ENCODE results near the gene COMT. TPM values are rescaled to one million over a fixed set of nuclear protein-coding genes. Genes with fewer than 3 reads are reported as not detected.

COMT gene
- total and polyA plus RNA-seq, 9 of the 15 experiments (the other 6 are each of a cell fraction or from before 2014, with no cell fraction given), result 12.5 to 351 (median 155) TPM

DNA sequence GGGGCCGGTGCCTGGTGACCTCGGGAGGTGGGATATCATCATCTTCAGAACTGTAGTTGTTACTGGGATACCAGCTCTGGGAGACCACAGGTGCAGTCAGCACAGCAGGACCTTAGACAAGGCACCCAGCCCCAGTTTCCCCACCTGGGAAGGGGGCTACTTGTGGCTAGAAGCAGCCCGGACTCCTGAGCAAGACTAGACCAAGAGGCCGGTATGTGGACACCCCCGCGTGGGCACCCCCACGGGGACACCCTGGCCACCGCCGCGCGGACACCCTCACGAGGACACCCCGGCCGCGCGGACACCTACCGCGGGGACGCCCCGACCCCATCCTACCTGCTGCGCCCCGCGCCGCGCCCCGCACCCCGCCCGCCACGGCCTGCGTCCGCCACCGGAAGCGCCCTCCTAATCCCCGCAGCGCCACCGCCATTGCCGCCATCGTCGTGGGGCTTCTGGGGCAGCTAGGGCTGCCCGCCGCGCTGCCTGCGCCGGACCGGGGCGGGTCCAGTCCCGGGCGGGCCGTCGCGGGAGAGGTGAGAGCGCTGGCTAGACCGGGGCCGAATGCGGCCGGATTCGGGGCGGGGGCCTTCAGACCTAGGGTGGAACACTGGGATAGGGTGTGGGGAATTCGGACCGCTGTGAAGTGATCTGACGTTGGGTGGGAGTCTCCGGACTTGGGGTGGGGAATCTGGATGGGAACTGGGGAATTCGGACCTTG, at the start of gene COMT, which contains the start of gene TXNRD2 (continued):
- TF ChIP-seq, protein P1, sequence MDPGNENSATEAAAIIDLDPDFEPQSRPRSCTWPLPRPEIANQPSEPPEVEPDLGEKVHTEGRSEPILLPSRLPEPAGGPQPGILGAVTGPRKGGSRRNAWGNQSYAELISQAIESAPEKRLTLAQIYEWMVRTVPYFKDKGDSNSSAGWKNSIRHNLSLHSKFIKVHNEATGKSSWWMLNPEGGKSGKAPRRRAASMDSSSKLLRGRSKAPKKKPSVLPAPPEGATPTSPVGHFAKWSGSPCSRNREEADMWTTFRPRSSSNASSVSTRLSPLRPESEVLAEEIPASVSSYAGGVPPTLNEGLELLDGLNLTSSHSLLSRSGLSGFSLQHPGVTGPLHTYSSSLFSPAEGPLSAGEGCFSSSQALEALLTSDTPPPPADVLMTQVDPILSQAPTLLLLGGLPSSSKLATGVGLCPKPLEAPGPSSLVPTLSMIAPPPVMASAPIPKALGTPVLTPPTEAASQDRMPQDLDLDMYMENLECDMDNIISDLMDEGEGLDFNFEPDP (CRISPR knock-in tag; IDR thresholded peaks at IDR 0.05), result peak; percentile 78
- TF ChIP-seq ZNF785 (CRISPR knock-in tag; IDR thresholded peaks at IDR 0.05), result no peak
- TF ChIP-seq, protein P2, sequence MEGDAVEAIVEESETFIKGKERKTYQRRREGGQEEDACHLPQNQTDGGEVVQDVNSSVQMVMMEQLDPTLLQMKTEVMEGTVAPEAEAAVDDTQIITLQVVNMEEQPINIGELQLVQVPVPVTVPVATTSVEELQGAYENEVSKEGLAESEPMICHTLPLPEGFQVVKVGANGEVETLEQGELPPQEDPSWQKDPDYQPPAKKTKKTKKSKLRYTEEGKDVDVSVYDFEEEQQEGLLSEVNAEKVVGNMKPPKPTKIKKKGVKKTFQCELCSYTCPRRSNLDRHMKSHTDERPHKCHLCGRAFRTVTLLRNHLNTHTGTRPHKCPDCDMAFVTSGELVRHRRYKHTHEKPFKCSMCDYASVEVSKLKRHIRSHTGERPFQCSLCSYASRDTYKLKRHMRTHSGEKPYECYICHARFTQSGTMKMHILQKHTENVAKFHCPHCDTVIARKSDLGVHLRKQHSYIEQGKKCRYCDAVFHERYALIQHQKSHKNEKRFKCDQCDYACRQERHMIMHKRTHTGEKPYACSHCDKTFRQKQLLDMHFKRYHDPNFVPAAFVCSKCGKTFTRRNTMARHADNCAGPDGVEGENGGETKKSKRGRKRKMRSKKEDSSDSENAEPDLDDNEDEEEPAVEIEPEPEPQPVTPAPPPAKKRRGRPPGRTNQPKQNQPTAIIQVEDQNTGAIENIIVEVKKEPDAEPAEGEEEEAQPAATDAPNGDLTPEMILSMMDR (IDR thresholded peaks at IDR 0.05 in 2 of 3, conservative IDR thresholded peaks at IDR 0.05 in 1 of 3; ENCODE audit: insufficient read depth in 2 of 3, low read depth in 1 of 3, low read length in 3 of 3), result peak in 1 of 3 experiments; percentile 34; a peak in 3 of 6 replicates
- TF ChIP-seq, protein P3, sequence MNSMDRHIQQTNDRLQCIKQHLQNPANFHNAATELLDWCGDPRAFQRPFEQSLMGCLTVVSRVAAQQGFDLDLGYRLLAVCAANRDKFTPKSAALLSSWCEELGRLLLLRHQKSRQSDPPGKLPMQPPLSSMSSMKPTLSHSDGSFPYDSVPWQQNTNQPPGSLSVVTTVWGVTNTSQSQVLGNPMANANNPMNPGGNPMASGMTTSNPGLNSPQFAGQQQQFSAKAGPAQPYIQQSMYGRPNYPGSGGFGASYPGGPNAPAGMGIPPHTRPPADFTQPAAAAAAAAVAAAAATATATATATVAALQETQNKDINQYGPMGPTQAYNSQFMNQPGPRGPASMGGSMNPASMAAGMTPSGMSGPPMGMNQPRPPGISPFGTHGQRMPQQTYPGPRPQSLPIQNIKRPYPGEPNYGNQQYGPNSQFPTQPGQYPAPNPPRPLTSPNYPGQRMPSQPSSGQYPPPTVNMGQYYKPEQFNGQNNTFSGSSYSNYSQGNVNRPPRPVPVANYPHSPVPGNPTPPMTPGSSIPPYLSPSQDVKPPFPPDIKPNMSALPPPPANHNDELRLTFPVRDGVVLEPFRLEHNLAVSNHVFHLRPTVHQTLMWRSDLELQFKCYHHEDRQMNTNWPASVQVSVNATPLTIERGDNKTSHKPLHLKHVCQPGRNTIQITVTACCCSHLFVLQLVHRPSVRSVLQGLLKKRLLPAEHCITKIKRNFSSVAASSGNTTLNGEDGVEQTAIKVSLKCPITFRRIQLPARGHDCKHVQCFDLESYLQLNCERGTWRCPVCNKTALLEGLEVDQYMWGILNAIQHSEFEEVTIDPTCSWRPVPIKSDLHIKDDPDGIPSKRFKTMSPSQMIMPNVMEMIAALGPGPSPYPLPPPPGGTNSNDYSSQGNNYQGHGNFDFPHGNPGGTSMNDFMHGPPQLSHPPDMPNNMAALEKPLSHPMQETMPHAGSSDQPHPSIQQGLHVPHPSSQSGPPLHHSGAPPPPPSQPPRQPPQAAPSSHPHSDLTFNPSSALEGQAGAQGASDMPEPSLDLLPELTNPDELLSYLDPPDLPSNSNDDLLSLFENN (IDR thresholded peaks at IDR 0.05; ENCODE audit: low read depth in 2 of 2, low read length in 2 of 2), result peak; percentile 45 to 88; a peak in 2 of 4 replicates
- TF ChIP-seq TAF15 (IDR thresholded peaks at IDR 0.05; ENCODE audit: low read depth, low read length), result 0 out of 2 replicates have a peak, but pooled peaks have one; percentile 11
- TF ChIP-seq HOXB6 (CRISPR knock-in tag; IDR thresholded peaks at IDR 0.05; ENCODE audit: borderline replicate concordance), result no peak
- TF ChIP-seq ZNF76 (CRISPR knock-in tag; IDR thresholded peaks at IDR 0.05; ENCODE audit: borderline replicate concordance), result peak; percentile 79
- TF ChIP-seq CBX3 (IDR thresholded peaks at IDR 0.05; ENCODE audit: borderline replicate concordance in 1 of 2, low read length in 2 of 2), result no peak
- TF ChIP-seq, protein P4, sequence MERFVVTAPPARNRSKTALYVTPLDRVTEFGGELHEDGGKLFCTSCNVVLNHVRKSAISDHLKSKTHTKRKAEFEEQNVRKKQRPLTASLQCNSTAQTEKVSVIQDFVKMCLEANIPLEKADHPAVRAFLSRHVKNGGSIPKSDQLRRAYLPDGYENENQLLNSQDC (CRISPR knock-in tag; IDR thresholded peaks at IDR 0.05), result no peak
- TF ChIP-seq, protein P5, sequence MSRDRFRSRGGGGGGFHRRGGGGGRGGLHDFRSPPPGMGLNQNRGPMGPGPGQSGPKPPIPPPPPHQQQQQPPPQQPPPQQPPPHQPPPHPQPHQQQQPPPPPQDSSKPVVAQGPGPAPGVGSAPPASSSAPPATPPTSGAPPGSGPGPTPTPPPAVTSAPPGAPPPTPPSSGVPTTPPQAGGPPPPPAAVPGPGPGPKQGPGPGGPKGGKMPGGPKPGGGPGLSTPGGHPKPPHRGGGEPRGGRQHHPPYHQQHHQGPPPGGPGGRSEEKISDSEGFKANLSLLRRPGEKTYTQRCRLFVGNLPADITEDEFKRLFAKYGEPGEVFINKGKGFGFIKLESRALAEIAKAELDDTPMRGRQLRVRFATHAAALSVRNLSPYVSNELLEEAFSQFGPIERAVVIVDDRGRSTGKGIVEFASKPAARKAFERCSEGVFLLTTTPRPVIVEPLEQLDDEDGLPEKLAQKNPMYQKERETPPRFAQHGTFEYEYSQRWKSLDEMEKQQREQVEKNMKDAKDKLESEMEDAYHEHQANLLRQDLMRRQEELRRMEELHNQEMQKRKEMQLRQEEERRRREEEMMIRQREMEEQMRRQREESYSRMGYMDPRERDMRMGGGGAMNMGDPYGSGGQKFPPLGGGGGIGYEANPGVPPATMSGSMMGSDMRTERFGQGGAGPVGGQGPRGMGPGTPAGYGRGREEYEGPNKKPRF (IDR thresholded peaks at IDR 0.05; ENCODE audit: low read depth, low read length), result no peak
- TF ChIP-seq ZNF77 (CRISPR knock-in tag; IDR thresholded peaks at IDR 0.05), result no peak
- peak in 2 of 3 experiments; percentile 97 to 99 for TF ChIP-seq YY1 (IDR thresholded peaks at IDR 0.05; ENCODE audit: borderline replicate concordance in 1 of 3, control insufficient read depth in 1 of 3, extremely low read depth in 1 of 3, insufficient read depth in 3 of 3, insufficient read length in 1 of 3, insufficient replicate concordance in 2 of 3, low read depth in 1 of 3, low read length in 2 of 3)
- no peak for TF ChIP-seq POLR2AphosphoS5 (IDR thresholded peaks at IDR 0.05; ENCODE audit: control insufficient read depth, insufficient read depth, low read depth, low read length)
- TF ChIP-seq PCBP2 (IDR thresholded peaks at IDR 0.05; ENCODE audit: low read depth, low read length, poor library complexity, severe bottlenecking), result peak; percentile 91
